B cell (primary cell): ENCODE data around the gene PREP.

Experiments
- EZH2 ChIP-seq: IDR thresholded peaks from 2 replicates; pipeline ENCODE4 v1.6.1; 2012; ENCODE audit warnings: borderline replicate concordance, low read depth, mild to moderate bottlenecking, moderate library complexity, low read length; ENCODE audit not compliant: insufficient read depth, poor library complexity, severe bottlenecking
- TF ChIP-seq, protein P1 (sequence below): fragments of 200-600 bp; IDR thresholded peaks from one replicate; pipeline ENCODE4 v1.8.0; 2022; ENCODE audit warnings: antibody characterized with exemption, mild to moderate bottlenecking

DNA sequence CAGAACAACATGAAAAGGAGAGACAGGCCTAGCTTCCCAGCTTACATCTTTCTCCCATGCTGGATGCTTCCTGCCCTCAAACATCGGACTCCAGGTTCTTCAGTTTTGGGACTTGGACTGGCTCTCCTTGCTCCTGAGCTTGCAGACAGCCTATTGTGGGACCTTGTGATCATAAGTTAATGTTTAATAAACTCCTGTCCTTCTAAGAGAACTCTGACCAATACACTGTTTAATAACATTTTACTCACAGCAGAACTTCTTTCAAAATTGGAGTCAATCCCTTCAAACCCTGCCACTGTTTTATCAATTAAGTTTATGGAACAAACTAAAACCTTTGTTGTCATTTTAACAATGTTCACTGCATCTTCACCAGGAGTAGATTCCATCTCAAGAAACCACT is 111.4 kb downstream of the PREP start:
- TF ChIP-seq, protein P1, sequence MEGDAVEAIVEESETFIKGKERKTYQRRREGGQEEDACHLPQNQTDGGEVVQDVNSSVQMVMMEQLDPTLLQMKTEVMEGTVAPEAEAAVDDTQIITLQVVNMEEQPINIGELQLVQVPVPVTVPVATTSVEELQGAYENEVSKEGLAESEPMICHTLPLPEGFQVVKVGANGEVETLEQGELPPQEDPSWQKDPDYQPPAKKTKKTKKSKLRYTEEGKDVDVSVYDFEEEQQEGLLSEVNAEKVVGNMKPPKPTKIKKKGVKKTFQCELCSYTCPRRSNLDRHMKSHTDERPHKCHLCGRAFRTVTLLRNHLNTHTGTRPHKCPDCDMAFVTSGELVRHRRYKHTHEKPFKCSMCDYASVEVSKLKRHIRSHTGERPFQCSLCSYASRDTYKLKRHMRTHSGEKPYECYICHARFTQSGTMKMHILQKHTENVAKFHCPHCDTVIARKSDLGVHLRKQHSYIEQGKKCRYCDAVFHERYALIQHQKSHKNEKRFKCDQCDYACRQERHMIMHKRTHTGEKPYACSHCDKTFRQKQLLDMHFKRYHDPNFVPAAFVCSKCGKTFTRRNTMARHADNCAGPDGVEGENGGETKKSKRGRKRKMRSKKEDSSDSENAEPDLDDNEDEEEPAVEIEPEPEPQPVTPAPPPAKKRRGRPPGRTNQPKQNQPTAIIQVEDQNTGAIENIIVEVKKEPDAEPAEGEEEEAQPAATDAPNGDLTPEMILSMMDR = no peak
- no peak for TF ChIP-seq EZH2
